Measurements from ENCODE around the gene ZNF207.

- no peak for TF ChIP-seq CTCF (conservative IDR thresholded peaks at IDR 0.05; ENCODE audit: low read depth in 2 of 2)
- TF ChIP-seq ETS1 (IDR thresholded peaks at IDR 0.05), result no peak
- no peak for TF ChIP-seq ZNF114 (CRISPR knock-in tag; IDR thresholded peaks at IDR 0.05)
- no peak for TF ChIP-seq POLR2AphosphoS5 (IDR thresholded peaks at IDR 0.05; ENCODE audit: low read depth)
- no peak for TF ChIP-seq EZH2 (IDR thresholded peaks at IDR 0.05; ENCODE audit: low read depth, unreplicated experiment)
- no peak for TF ChIP-seq REST (IDR thresholded peaks at IDR 0.05; ENCODE audit: unreplicated experiment)
- no peak for TF ChIP-seq NANOG (IDR thresholded peaks at IDR 0.05; ENCODE audit: borderline replicate concordance)
- TF ChIP-seq JUNB (IDR thresholded peaks at IDR 0.05; ENCODE audit: unreplicated experiment), result no peak
- TF ChIP-seq EZH2phosphoT487 (IDR thresholded peaks at IDR 0.05; ENCODE audit: unreplicated experiment), result no peak
Observed at GRCh38 chr17:32398946-32399345, 49.0 kb downstream of the ZNF207 start.

All from GM23338 (cell line).